Upper lobe of left lung (tissue), 6 donors: ENCODE measurements around the gene MYNN. TPM values are rescaled to one million over a fixed set of nuclear protein-coding genes. Genes with fewer than 3 reads are reported as not detected.

Experiments used
- ATAC-seq, 2 donors: fragments of 200-7000 bp; cut with Tn5 transposase; one replicate each; pipeline ENCODE4 v1.9.1; 2022; ENCODE audit warnings: mild to moderate bottlenecking in 2 of 2, moderate library complexity in 2 of 2; ENCODE audit not compliant: low FRiP score in 2 of 2
- DNase-seq, 2 donors: peaks; one replicate each; pipeline ENCODE4 v3.0.0-alpha.2; 2019 to 2020
- H3K27ac ChIP-seq, 4 donors: fragments of 200-600 bp; sonication (generic); one replicate each; pipeline ENCODE4 v1.5.1; 2016 to 2019
- H3K27me3 ChIP-seq, 4 donors: fragments of 200-600 bp; sonication (generic); one replicate each; pipeline ENCODE4 v1.5.1; 2017 to 2019
- H3K36me3 ChIP-seq, 4 donors: fragments of 200-600 bp; sonication (generic); one replicate each; pipeline ENCODE4 v1.5.1; 2016 to 2019
- H3K4me1 ChIP-seq, 4 donors: fragments of 200-600 bp; sonication (generic); one replicate each; pipeline ENCODE4 v1.5.1; 2018 to 2019
- H3K4me3 ChIP-seq, 4 donors: fragments of 200-600 bp; sonication (generic); one replicate each; pipeline ENCODE4 v1.5.1; 2017 to 2019; ENCODE audit warnings: mild to moderate bottlenecking in 2 of 4, moderate library complexity in 1 of 4
- H3K9me3 ChIP-seq, 4 donors: fragments of 200-600 bp; sonication (generic); one replicate each; pipeline ENCODE4 v1.5.1; 2018 to 2019
- CTCF ChIP-seq, 6 experiments: fragments of 450-650 bp in 4 of 6; fragments of 200-600 bp in 2 of 6; sonication (generic) in 2 of 6; IDR thresholded peaks; one replicate each; pipeline ENCODE4 v1.5.1; 2016 to 2019; ENCODE audit warnings: antibody characterized with exemption in 6 of 6
- EP300 ChIP-seq, 4 donors: sonication (generic); formaldehyde crosslinking; IDR thresholded peaks; one replicate each; pipeline ENCODE4 v1.5.1; 2017; ENCODE audit warnings: antibody characterized with exemption in 4 of 4, control low read depth in 2 of 4
- POLR2A ChIP-seq, 4 donors: fragments of 450-650 bp; IDR thresholded peaks; one replicate each; pipeline ENCODE4 v1.5.1; 2016 to 2017; ENCODE audit warnings: antibody characterized with exemption in 4 of 4, mild to moderate bottlenecking in 2 of 4
- POLR2AphosphoS5 ChIP-seq, 2 donors: sonication (generic); formaldehyde crosslinking; IDR thresholded peaks; one replicate each; pipeline ENCODE4 v1.5.1; 2017; ENCODE audit warnings: antibody characterized with exemption in 2 of 2
- WGBS, 2 donors: methylation state at CpG; one replicate each; pipeline ENCODE4 v1.1.5; 2017 to 2018; 5-methylcytosine and 5-hydroxymethylcytosine counted together
- total RNA-seq, 6 donors: library from RNA; depleted of rRNA in 4 of 6; stranded (reverse); fragments of >200 nt in 4 of 6; gene quantifications; one replicate each; pipeline versions ENCODE4 v1.1.0 to v1.2.1, GENCODE V29; 2016 to 2021
- donor health status: DM: no; HTN: no; CAD: no; lungs with moderate emphysema.
- donor health status: DM: no; HTN: yes; CAD: no; lungs with severe emphysema.

MYNN gene
- total RNA-seq, 6 donors from 2014 or later = 2.3 to 22.5 (median 10.9) TPM

DNA sequence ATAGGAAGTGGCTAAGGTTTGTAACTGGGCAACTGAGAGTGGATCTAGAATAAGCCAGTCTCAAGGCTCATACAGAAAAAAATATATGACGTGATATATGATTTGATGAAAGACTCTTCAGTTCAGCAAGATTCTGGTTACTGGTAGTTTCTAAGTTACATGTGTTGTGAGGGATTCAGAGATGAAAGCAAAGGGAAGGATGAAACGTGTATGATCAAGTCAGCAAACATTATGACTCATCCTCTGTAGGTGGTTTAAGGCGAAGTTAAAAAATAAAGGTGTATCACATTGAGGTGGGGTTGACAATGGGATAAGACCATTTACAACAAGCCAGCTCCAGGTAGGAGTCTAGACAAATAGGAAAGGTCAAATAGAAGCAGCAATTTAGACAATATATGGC is 24.5 kb upstream of the MYNN start:
- no peak for ATAC-seq
- no peak overlapping the region for H3K27ac ChIP-seq
- no peak for DNase-seq
- H3K4me3 ChIP-seq = no peak overlapping the region
- WGBS, 2 donors = 74 to 82% methylated on average over 3 of the region's 3 CpGs
- no peaks in the 10 kb centered on the region for H3K36me3 ChIP-seq
- no peaks in the 10 kb centered on the region for H3K4me1 ChIP-seq
- H3K9me3 ChIP-seq = no peaks in the 10 kb centered on the region
- H3K27me3 ChIP-seq = no peaks in the 10 kb centered on the region
- TF ChIP-seq CTCF (IDR thresholded peaks at IDR 0.05) (no peak), EP300 (IDR thresholded peaks at IDR 0.05) (no peak), POLR2A (IDR thresholded peaks at IDR 0.05) (no peak), POLR2AphosphoS5 (IDR thresholded peaks at IDR 0.05) (no peak)

- Histone ChIP-seq H3K27me3 (no peaks in the 10 kb centered on the region), H3K27ac (no peak overlapping the region), H3K36me3 (no peaks in the 10 kb centered on the region), H3K4me1 (no peaks in the 10 kb centered on the region), H3K4me3 (no peak overlapping the region), H3K9me3 (no peaks in the 10 kb centered on the region)
- no peak for ATAC-seq
- DNase-seq = no peak
- no peak for TF ChIP-seq POLR2AphosphoS5 (IDR thresholded peaks at IDR 0.05)
- no peak for TF ChIP-seq CTCF (IDR thresholded peaks at IDR 0.05)
- no peak for TF ChIP-seq EP300 (IDR thresholded peaks at IDR 0.05)
- TF ChIP-seq POLR2A (IDR thresholded peaks at IDR 0.05) = no peak
- 33 to 60% methylated on average over 2 of the region's 2 CpGs for WGBS, 2 donors
Observed at GRCh38 chr3:169750665-169751064, 22.5 kb upstream of the MYNN start.

DNA sequence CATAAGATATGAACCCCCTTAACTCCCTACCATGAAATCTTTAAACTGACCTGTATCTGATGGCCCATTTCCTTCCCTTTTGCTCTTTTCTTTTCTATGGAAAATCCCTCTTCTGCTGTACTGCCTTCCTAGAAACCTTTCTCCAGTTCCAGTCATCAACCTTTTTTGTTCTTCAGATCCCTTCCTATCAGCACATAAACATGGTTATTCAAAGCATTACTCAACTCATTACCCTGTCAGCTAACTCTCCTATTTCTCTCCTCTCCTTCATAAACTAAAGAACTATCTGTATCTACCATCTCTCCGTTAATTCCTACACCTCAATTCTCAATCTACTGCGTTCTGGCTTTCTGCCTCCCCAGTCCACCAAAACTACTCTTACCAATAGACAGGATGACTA is 21.3 kb upstream of the MYNN start:
- DNase-seq (no peak), ATAC-seq (no peak)
- WGBS, 2 donors = 81 to 83% methylated on average over 2 of the region's 2 CpGs
- TF ChIP-seq EP300 (IDR thresholded peaks at IDR 0.05) (no peak), CTCF (IDR thresholded peaks at IDR 0.05) (no peak), POLR2AphosphoS5 (IDR thresholded peaks at IDR 0.05) (no peak), POLR2A (IDR thresholded peaks at IDR 0.05) (no peak)
- Histone ChIP-seq H3K4me1 (no peaks in the 10 kb centered on the region), H3K27ac (no peak overlapping the region), H3K36me3 (no peaks in the 10 kb centered on the region), H3K4me3 (no peak overlapping the region), H3K27me3 (no peaks in the 10 kb centered on the region), H3K9me3 (no peaks in the 10 kb centered on the region)

DNA sequence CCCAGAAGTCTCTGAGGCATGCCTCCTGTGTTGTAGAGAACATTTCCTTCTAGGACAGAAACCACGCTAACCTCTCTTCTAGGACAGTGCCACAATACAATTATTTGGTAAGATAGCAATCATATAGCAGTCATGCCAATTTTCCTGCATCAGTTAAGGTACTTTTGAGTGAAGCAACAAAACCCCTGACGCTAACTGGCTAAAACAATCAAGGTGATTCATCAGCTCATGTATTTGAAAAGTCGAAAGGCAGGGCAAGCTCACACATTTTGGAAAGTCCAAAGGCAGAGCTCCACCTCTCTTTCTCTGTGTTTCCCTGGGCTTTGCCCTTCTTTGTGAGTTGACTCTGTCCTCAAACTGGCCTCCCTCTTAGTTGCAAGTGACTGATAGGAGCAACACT is 18.5 kb upstream of the MYNN start:
- Histone ChIP-seq H3K4me3 (no peak overlapping the region), H3K9me3 (no peaks in the 10 kb centered on the region), H3K36me3 (no peaks in the 10 kb centered on the region), H3K4me1 (no peaks in the 10 kb centered on the region), H3K27me3 (no peaks in the 10 kb centered on the region), H3K27ac (no peak overlapping the region)
- 86 to 94% methylated on average over 3 of the region's 3 CpGs for WGBS, 2 donors
- TF ChIP-seq POLR2A (IDR thresholded peaks at IDR 0.05) = no peak
- no peak for TF ChIP-seq CTCF (IDR thresholded peaks at IDR 0.05)
- TF ChIP-seq EP300 (IDR thresholded peaks at IDR 0.05) = no peak
- TF ChIP-seq POLR2AphosphoS5 (IDR thresholded peaks at IDR 0.05) = no peak
- DNase-seq = no peak
- ATAC-seq = no peak

- no peak for DNase-seq
- H3K4me3 ChIP-seq = no peak overlapping the region
- no peak for ATAC-seq
- no peaks in the 10 kb centered on the region for H3K9me3 ChIP-seq
- no peaks in the 10 kb centered on the region for H3K4me1 ChIP-seq
- WGBS, 2 donors = 67 to 69% methylated on average over 2 of the region's 2 CpGs
- no peak overlapping the region for H3K27ac ChIP-seq
- no peaks in the 10 kb centered on the region for H3K27me3 ChIP-seq
- TF ChIP-seq POLR2AphosphoS5 (IDR thresholded peaks at IDR 0.05) = no peak
- TF ChIP-seq EP300 (IDR thresholded peaks at IDR 0.05) = no peak
- no peak for TF ChIP-seq CTCF (IDR thresholded peaks at IDR 0.05)
- H3K36me3 ChIP-seq = no peaks in the 10 kb centered on the region
Observed at GRCh38 chr3:169755488-169755887, 17.7 kb upstream of the MYNN start.
